GM19397 (cell line): ENCODE results near the gene DYSF.

Experiments
- ATAC-seq: cut with Tn5 transposase; IDR thresholded peaks from one replicate; pipeline ENCODE4 v1.9.1; 2021; ENCODE audit warnings: mild to moderate bottlenecking, moderate library complexity; ENCODE audit not compliant: unreplicated experiment

Gene DYSF

DNA sequence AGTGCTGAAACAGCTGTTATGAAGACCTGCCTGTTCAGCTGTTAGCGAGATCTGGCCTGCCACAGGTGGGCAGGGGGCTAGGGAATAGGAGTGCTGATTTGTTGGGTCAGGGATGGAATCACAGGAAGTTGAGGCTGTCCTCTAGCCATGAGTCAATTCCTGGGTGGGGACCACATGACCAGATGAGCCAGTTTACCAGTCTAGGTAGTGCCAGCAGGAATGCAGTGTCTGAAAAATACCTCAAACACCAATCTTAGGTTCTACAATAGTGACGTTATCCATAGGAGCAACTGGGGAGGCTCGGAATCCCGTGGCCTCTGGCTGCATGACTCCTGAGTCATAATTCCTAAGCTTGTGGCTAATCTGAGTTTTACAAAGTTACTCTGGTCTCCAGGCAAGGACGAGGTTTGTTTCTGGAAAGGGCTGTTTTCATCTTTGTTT is 44.9 kb downstream of the DYSF start:
- ATAC-seq, result no peak

DNA sequence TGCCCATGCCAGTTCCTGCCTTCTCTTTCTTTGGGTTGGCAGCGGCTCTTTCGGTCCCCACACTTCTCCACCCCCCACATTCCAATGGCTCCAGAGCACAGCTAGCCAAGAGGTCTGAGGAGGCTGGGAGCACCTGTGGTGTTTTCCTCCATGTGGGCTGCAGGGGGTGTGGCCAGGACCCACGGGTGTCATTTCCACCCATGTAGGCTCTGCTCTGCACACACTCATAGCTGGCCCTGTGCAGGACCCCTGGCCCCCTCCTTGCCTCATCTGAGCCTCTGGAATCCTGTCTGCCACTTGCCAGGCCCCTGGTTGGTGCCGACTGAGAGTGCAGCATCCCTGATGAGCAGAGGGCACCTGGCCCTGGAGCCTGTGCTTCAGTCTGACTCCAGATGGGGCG is 46.3 kb downstream of the DYSF start:
- no peak for ATAC-seq

DNA sequence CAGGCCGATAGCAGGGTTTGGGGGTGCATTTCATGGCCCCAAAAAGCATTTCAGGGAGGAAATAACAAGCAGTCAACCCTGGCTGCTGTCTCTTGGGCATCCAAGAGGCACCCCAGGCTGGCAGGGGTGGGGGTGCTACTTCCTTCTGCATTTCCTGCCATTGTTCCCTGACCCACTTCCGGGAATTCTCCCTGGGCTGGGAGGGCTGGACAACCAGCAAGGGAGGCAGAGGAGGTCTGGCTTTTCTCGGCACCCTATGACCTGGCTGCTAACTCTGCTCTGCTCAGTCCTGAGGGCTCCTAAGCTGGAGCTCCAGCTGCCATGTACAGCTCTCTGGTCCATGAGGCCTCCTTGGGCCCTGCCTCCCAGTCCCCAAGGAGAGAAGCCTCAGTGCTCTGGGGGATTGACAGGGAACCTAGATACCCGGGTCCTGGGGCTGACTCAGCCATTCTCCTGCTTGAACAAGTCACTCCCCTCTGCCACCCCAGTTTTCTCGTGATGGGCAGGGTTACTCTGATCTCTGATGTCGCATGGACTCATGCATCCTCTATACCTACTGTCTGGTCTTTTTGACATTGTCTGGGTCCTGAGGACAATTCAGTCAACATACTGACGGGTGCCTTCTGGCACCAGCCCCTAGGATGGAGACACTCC is 47.2 kb downstream of the DYSF start:
- ATAC-seq, result no peak

DNA sequence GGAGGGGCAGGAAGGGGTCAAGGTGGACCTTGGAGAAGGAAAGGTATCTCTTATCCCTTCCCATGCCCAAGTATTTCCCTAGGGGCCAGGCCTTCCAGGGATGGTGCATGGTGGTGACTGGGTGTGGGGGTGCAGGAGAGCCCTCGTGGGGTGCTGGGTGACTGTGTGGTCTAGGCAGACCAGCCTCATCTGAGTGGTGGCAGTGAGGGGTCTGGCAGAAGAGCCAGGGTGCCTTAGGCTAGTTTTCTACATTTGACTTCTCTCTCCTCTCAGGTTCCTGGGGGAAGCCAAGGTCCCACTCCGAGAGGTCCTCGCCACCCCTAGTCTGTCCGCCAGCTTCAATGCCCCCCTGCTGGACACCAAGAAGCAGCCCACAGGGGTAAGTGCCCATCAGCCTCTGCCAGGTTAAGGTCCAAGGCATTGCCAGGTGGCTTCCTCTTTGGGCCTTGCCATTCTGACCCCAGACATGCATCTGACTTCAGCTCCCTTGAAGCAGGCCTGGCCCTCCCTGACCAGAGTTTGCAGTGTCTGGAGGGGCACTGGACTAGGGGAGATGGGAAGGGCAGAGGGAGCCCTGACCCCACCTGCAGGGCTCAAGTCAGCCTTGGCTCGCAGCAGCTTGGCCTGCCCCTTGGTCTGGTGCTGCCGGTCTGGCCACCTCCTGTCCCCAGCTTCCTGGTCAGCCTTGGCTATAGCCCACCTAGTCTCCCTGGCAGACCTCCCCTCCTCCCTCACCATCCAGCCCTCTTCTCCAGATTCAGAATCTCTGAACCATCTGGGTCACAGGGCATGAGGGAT is 49.8 kb downstream of the DYSF start:
- ATAC-seq, result no peak

DNA sequence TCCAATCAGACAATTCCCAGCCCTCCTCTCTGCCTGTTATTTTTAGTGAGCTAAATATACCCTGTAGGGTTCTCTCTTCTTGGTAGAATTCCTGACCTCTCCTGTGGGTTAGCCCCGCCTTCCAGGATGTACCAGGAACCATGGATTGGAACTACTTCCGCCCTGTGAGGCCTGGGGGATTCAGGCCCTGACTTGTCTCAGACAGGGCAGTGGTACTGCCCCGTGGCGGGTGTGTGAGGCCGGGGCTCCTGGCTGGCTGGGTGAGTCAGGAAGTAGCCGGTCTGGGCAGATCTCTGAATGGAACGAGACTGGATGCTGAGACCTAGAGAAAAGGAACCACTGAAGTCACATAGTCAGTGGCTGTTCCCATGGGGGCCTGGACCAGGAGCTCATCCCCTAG is 50.5 kb downstream of the DYSF start:
- no peak for ATAC-seq

DNA sequence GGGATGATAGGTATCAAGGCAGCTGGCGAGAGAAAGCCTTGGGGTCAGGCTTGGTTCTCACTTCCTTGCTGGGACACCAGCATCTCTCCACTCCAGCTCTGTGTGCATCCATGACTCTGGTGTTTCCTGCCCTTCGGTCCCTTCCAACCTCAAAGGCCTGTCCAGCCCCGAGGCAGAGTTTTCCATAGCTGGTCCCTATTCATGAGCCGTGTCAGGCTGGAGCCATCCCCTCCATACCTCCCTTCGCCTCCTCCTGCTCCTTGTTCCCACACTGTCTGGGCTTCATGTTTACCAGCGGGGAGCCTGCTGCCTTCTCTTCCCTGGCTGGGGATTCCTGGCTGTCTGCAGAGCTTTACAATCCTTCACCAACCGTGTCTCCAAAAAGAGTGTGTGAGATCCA is 51.2 kb downstream of the DYSF start:
- ATAC-seq, result no peak

DNA sequence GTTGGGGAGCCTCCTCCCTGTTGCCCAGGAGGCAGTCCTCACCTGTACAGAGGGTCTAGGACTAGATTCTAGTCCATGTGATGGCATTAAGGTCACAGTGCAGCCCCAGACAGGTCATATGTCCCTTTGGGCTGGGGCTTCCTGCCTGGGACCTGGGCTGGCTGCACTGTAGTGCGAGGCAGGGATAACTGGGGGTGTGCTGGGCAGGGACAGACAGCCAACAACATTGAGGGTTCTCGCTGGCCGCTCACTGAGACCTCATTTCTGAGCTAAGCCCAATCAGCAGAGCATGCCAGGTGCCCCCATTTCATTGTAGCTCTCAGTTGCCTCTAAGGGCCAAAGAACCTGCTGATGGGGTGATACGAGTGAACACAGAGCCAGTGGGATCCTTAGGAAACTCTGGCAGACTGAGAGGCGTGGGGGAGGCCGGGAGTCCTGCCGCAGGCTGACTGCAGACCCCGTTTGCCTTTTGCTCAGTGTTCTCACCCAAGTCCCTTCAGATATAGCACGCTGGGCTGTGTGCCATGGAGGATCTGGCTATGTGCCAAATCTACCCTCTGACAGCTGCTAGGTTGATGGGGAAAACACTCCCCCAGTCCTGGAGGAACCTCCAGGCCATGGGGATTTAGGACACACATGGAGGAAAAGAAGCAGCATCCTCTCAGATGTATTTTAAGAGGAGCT is 51.9 kb downstream of the DYSF start:
- no peak for ATAC-seq

DNA sequence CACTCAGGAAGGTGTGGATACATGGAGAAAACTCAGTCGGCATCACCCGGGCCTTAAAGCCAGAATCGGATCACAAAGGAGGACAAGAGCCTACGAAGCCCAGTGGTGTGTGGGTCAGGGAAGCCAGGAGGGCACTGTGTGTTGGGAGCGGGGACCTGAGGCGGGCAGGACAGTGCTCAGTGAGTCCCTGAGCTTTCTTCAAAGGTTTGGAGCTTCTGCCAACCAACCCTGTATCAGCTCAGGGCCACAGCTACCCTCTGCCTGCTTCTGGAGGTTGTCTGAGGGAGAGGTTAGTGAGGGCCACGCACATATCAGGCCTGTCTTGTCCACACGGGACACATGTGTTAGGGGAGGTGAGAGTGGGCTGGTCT is 52.4 kb downstream of the DYSF start:
- ATAC-seq, result no peak

DNA sequence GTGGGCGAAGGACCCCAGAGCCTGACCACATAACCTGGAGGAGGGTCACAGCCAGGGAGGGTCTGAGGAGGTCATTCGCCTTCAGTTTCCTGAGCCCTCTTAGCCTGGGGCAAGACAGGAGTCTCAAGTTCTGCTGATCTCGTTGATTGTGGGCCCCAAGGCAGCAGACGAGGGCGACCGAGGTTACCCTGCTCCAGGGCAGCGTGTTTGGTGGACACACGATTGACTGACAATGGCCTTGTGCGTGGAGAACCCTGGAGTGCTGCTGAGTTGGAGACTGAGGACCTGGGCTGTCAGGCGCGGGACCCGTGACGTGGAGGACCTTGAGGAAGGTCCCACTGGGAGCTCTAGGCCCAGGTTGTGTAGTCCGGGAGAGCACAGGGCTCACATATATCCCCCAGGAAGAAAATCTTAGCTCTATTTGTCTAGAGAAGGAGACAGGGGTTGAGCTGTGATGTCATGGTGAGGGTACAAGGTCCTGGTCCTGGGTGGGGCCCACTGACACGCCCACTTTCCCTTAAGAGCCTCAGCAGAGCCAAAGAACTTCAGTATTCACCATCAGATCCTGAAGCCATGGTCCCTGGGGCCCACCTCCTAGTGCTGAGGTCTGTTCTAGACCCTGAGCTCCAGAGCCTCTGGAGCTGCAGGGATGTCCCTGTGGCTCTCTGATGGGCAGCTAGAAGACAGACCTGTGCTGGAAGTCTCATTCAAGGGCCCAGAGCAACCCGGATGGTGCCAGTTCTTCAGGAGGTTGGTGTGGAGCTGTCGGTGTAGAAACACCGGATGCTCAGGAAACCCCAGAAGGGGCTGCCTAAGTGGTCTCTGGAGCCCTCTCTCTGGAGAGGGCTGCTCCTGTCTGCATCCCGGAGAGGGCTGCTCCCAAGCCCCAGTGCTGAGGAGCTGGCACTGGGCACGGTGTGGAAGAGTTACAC is 53.1 kb downstream of the DYSF start:
- ATAC-seq, result no peak

DNA sequence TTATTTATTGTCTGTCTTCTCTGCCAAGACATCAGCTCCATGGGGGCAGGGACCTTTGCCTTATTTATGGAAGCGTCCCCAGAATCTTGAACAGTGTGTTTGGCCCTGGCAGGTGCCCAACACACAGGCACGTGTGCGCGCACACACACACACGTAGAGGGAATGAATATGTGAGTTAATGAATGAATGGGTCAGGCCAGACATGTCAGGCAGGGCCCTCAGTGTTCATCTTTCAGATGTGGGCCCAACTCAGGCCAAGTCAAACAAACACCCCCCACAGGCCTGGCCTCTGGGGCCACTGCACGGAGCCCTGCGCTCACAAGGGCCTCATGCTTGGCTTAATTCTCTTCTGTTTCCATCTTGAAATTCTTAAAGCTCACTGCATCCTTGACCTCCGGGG is 54.1 kb downstream of the DYSF start:
- ATAC-seq, result no peak

DNA sequence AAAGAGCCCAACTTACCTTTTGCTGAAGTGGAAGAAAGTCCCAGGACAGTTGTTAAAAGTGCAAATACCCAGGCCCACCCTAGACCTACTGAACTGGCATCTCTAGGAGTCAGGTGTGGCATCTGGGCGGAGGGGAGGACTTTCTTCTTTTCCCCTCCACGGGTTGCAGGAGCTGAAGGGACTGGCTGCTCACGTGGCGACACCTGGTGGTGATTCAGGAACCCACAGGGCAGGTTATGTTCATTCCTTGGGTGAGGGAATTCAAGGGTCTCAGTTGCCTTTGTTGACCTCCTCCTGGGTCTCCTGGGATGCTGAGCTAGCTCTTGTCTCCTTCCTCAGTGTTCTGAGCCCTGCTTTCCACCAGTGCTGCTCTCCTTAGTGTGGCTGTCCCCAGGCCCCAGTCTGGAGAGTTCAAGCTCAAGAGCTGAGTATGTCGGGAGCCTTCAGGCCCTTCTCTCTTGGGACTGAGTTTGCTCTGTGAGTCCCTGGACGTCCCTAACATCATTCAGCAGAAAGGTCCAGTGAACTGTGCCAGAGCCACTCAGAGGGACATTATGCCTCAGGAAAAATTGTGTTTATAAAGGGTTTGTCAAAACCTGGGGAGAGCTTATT is 56.9 kb downstream of the DYSF start:
- no peak for ATAC-seq

DNA sequence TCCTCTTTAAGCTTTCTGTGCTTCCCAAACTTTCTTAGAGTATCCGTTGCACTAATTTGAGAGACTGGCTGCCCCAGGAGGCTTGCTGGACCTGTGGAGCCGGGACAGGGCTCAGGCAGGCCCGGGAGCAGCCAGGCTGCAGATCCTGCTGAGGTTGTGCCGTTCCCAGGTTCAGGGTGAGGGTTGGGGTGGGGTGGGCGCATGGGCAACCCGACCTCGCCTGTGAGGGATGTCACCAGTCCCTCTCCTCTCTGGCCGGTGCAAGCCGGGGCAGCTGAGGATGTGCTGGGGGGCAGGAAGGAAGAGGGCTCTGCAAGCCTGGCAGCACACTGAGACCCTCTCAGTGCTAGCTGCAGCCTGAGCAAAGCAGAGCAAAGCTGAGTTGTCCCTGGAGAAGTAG is 57.6 kb downstream of the DYSF start:
- ATAC-seq, result no peak

DNA sequence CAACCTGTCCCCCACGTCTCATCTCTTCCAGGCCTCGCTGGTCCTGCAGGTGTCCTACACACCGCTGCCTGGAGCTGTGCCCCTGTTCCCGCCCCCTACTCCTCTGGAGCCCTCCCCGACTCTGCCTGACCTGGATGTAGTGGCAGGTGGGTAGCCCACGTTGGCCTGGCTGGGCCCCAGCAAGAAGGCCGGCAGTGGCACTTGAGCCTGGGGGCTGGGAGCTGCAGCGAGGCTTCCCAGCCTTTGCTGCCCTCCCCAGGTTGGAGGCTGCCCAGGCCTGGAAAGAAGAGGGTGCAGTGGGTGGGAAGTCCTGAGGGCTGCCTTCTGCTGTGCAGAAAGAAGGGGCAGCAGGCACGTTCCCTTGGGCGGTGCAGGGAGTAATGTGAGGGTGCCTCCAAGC is 58.4 kb downstream of the DYSF start:
- ATAC-seq, result no peak

DNA sequence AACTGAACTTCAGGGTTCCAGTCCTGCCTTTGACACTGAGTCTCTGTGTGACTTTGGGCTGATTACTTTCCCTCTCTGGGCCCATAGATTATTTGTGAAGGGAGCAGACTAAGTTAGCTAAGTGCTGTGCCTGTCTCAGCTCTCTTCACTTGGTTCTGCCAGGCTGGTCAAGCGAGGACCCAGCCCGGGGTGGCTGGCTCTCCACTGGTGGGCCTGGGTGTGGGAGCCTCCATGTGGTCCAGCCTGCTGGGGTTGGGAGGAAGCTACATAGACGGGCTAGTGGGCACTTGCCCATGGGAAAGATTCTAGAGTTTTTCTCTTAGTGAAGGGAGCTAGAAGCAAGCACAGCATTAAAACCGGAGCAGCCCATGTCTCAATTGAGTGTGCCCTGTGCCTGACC is 59.0 kb downstream of the DYSF start:
- no peak for ATAC-seq

DNA sequence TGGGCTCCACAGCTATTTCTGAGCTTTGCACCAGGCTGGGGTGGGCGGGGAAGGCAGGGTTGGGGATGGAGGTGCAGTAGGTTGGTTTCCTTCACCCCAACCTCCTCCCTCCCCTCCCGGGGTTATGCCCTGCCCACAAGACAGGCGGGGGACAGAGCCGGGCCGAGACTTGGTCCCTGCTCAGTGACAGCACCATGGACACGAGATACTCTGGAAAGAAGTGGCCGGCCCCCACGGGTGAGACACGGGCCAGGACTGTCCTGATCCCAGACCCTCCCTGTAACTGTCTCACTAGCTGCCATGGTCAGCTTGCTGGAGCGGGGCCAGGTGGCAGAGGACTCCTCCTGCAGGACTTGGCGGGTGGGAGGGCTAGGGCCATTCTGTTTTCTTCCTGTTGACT is 59.7 kb downstream of the DYSF start:
- no peak for ATAC-seq

DNA sequence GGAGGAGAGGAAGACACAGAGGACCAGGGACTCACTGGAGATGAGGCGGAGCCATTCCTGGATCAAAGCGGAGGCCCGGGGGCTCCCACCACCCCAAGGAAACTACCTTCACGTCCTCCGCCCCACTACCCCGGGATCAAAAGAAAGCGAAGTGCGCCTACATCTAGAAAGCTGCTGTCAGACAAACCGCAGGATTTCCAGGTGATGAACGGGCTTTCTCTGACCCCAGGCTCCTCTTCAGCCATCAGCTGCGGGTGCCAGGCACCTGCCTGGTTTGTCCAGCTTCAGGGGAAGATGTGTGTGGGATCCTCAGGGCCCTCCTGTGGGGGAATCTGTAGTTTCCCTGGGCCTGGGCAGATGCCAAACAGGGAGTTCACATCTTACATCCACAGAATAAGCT is 60.4 kb downstream of the DYSF start:
- ATAC-seq, result no peak

DNA sequence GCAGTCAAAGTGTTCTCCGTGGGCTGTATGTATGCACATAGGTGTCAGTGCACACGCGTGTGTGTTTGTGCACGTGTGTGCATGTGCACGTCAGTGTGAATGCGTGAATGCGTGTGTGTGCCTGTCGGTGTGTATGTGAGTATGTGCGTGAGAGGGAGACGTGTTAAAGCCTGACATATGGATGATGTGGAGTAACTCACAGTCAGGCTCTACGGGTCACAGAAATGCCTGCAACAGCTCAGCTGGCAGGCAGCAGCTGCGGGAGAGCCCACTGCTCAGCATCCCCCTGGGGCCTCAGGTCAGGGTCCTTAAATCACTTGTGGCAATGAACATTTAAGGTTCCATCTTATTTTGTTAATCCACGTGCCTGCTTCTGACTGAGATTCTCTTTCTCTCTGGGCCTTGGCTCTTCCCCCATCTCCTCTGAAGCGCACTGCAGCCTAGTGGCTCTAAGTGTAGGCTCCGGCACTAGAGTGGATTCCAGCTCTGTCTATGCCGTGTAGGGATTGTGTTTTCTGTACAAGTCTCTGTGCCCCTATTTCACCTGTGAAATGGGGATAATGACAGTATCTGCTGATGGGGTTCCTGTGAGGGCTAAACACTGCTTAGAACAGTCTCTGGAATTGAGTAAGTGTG is 63.0 kb downstream of the DYSF start:
- no peak for ATAC-seq

DNA sequence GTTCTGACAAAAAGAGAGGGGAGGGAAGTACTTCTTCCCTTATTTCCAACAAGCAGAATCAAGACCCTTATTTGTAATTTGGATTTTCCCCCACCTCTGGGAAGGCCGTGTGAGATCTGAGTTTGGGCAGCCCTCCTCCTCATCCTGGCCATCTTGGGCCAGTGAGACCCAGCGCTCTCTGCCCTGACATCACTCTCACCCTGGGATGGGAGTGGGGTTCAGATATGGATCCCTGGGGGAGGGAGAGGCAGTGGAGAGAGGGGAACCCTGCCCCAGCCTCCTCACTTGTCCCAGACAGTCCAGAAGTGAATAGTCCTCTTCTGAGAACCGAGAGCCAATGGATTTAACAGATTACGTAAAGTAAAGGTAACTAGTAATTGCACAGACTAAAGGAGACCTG is 64.5 kb downstream of the DYSF start:
- no peak for ATAC-seq

DNA sequence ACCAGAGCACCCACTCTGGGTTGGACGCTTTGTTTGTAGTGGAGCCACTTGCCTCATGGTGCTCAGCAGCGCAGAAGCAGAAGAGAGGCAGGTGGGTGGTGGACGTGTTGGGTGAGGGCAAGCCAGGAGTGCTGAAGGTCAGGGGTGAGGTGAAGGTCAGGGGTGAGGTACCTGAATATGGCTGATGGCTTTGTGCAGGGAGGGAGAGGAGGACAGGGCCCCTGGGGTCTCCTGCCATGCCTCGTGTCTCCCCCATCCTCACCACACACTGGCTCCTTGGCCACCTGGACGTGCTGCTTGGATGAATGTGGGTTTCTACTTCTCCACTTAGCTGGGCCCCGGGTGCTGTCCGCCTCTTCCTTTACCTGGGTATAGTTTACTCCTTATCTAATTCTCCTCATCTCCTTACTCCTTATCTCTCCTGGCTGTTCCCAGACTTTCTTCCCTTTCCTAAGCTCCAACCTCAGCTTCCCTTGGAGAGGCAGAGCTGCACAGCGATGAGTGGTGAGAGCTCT is 68.1 kb downstream of the DYSF start:
- no peak for ATAC-seq

DNA sequence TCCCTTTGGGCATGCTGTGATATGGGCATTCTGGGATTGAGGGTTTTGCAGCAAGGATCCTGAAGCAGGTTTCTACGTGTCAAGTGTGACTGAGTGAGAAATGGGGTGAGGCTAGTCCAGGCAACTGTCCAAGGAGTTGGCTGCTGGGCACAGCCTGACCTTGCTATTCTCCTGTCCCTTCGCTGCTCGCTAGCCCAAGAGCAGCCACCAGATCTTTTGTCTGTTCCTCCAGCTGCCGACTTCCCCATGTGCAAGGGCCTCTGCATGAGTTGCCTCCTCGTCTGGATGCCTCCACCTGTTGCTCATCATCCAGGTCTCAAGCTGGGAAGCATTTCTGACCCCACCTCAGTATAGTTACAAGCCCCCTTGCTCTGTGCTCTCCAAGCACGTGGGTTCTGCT is 71.1 kb downstream of the DYSF start:
- no peak for ATAC-seq
